ENCODE results near the gene SYNM. TPM values are rescaled to one million over a fixed set of nuclear protein-coding genes. Genes with fewer than 3 reads are reported as not detected.

The SYNM gene
- total RNA-seq, 1 experiment from 2014 or later, result 3.3 TPM

- TF ChIP-seq ATF3 (IDR thresholded peaks at IDR 0.05), result no peak
- Histone ChIP-seq H3K4me2 (ENCODE audit: low read length) (no peak overlapping the region), H3K9ac (ENCODE audit: low read length) (no peak overlapping the region), H2AFZ (ENCODE audit: low read depth, low read length, poor library complexity, severe bottlenecking) (no peak overlapping the region), H4K20me1 (ENCODE audit: insufficient read depth) (no peaks in the 10 kb centered on the region), H3K27ac (ENCODE audit: low read depth, low read length) (no peak overlapping the region), H3K9me3 (ENCODE audit: control insufficient read depth in 1 of 2, insufficient read depth in 1 of 2, low read depth in 1 of 2, low read length in 2 of 2) (no peaks in the 10 kb centered on the region), H3K9me2 (ENCODE audit: insufficient read depth) (no peaks in the 10 kb centered on the region), H3K4me3 (replicated peaks in 1 of 2; ENCODE audit: low read depth in 1 of 2, low read length in 2 of 2) (no peak overlapping the region), H3K36me3 (ENCODE audit: control insufficient read depth in 1 of 2, insufficient read depth in 2 of 2, low read length in 2 of 2) (no peaks in the 10 kb centered on the region), H3K27me3 (ENCODE audit: insufficient read depth, low read length) (no peaks in the 10 kb centered on the region), H3K4me1 (ENCODE audit: control insufficient read depth in 1 of 2, insufficient read depth in 2 of 2, low read length in 2 of 2) (peaks cover 0 to 3% of the 10 kb centered on the region in 2 experiments; a peak in 1 of 4 replicates), H3K79me2 (ENCODE audit: insufficient read depth, low read length) (no peaks in the 10 kb centered on the region)
- RAD21 ChIA-PET (ENCODE audit: low non-redundant PET in 1 of 2, low total read pairs in 2 of 2, uncharacterized antibody in 2 of 2, unreplicated experiment in 2 of 2), result no interaction called here
- no TSS peak for BruUV-seq (replicated peaks)
- ATAC-seq (no peak), DNase-seq (ENCODE audit: low read depth, low spot score) (no peak)
- intact Hi-C loops (cut with micrococcal nuclease), result no loop called here
- POLR2A ChIA-PET, result no interaction called here
- CTCF ChIA-PET, result no interaction called here
Observed at GRCh38 chr15:99142562-99142961, 37.7 kb downstream of the SYNM start.

GRCh38 chr15:99143242-99143641 lies 38.4 kb downstream of the SYNM start:
- CTCF ChIA-PET, result no interaction called here
- H3K79me2 ChIP-seq (ENCODE audit: insufficient read depth, low read length), result no peaks in the 10 kb centered on the region
- H3K4me3 ChIP-seq (replicated peaks in 1 of 2; ENCODE audit: low read depth in 1 of 2, low read length in 2 of 2), result no peak overlapping the region
- no peaks in the 10 kb centered on the region for H3K27me3 ChIP-seq (ENCODE audit: insufficient read depth, low read length)
- no peak for DNase-seq (ENCODE audit: low read depth, low spot score)
- intact Hi-C loops (cut with micrococcal nuclease), result no loop called here
- no peak overlapping the region for H3K4me2 ChIP-seq (ENCODE audit: low read length)
- H3K9ac ChIP-seq (ENCODE audit: low read length), result no peak overlapping the region
- H3K9me3 ChIP-seq (ENCODE audit: control insufficient read depth in 1 of 2, insufficient read depth in 1 of 2, low read depth in 1 of 2, low read length in 2 of 2), result no peaks in the 10 kb centered on the region
- H3K27ac ChIP-seq (ENCODE audit: low read depth, low read length), result no peak overlapping the region
- RAD21 ChIA-PET (ENCODE audit: low non-redundant PET in 1 of 2, low total read pairs in 2 of 2, uncharacterized antibody in 2 of 2, unreplicated experiment in 2 of 2), result no interaction called here
- no TSS peak for BruUV-seq (replicated peaks)
- ATAC-seq, result no peak
- no peak overlapping the region for H2AFZ ChIP-seq (ENCODE audit: low read depth, low read length, poor library complexity, severe bottlenecking)
- POLR2A ChIA-PET, result no interaction called here
- H3K36me3 ChIP-seq (ENCODE audit: control insufficient read depth in 1 of 2, insufficient read depth in 2 of 2, low read length in 2 of 2), result no peaks in the 10 kb centered on the region
- H3K4me1 ChIP-seq (ENCODE audit: control insufficient read depth in 1 of 2, insufficient read depth in 2 of 2, low read length in 2 of 2), result peaks cover 0 to 3% of the 10 kb centered on the region in 2 experiments; a peak in 1 of 4 replicates
- H4K20me1 ChIP-seq (ENCODE audit: insufficient read depth), result no peaks in the 10 kb centered on the region
- no peaks in the 10 kb centered on the region for H3K9me2 ChIP-seq (ENCODE audit: insufficient read depth)
- TF ChIP-seq SRF (IDR thresholded peaks at IDR 0.05; ENCODE audit: low read depth), result no peak
- TF ChIP-seq ELF1 (IDR thresholded peaks at IDR 0.05; ENCODE audit: borderline replicate concordance, low read depth), result no peak
- TF ChIP-seq FOSL1 (IDR thresholded peaks at IDR 0.05; ENCODE audit: low read depth), result no peak
- no peak for TF ChIP-seq CEBPB (IDR thresholded peaks at IDR 0.05; ENCODE audit: low read depth)
- TF ChIP-seq SIN3A (IDR thresholded peaks at IDR 0.05; ENCODE audit: low read depth), result no peak
- TF ChIP-seq ZNF274 (IDR thresholded peaks at IDR 0.05; ENCODE audit: low read depth, low read length), result no peak
- no peak for TF ChIP-seq MAX (IDR thresholded peaks at IDR 0.05)
- no peak for TF ChIP-seq YY1 (IDR thresholded peaks at IDR 0.05; ENCODE audit: extremely low read depth, insufficient replicate concordance, low read depth, low read length)
- no peak for TF ChIP-seq EZH2phosphoT487 (IDR thresholded peaks at IDR 0.05; ENCODE audit: borderline replicate concordance)
- no peak for TF ChIP-seq CBX3 (IDR thresholded peaks at IDR 0.05; ENCODE audit: low read depth)
- TF ChIP-seq TCF7L2 (IDR thresholded peaks at IDR 0.05; ENCODE audit: borderline replicate concordance, extremely low read depth, insufficient read depth, insufficient read length), result no peak
- TF ChIP-seq JUND (IDR thresholded peaks at IDR 0.05), result no peak
- TF ChIP-seq ZFX (IDR thresholded peaks at IDR 0.05), result no peak
- TF ChIP-seq ATF3 (IDR thresholded peaks at IDR 0.05), result no peak
- no peak for TF ChIP-seq SP1 (IDR thresholded peaks at IDR 0.05; ENCODE audit: low read depth)
- TF ChIP-seq POLR2AphosphoS5 (IDR thresholded peaks at IDR 0.05; ENCODE audit: low read depth, low read length), result no peak
- no peak for TF ChIP-seq EGR1 (IDR thresholded peaks at IDR 0.05; ENCODE audit: low read depth)
- TF ChIP-seq CTCF (IDR thresholded peaks at IDR 0.05 in 2 of 3, conservative IDR thresholded peaks at IDR 0.05 in 1 of 3; ENCODE audit: borderline replicate concordance in 1 of 3, insufficient read depth in 1 of 3, low read depth in 2 of 3, low read length in 2 of 3), result no peak

Measured in HCT116 (cell line).